ENCODE data around the gene ANKZF1. TPM values are rescaled to one million over a fixed set of nuclear protein-coding genes. Genes with fewer than 3 reads are reported as not detected.

Gene ANKZF1
- total and polyA plus RNA-seq, 10 of the 15 experiments (the other 5 are each of a cell fraction or from before 2014, with no cell fraction given): 3.1 to 104 (median 35.0) TPM

- TF ChIP-seq HDAC6 (IDR thresholded peaks at IDR 0.05; ENCODE audit: unreplicated experiment): no peak
- TF ChIP-seq TARDBP (IDR thresholded peaks at IDR 0.05; ENCODE audit: borderline replicate concordance): no peak
- peak; percentile 94 for TF ChIP-seq NBN (IDR thresholded peaks at IDR 0.05)
- no peak for TF ChIP-seq TCF12 (IDR thresholded peaks at IDR 0.05; ENCODE audit: low read depth, low read length)
- no peak for TF ChIP-seq CBX3 (IDR thresholded peaks at IDR 0.05; ENCODE audit: borderline replicate concordance, low read depth)
- TF ChIP-seq IRF4 (IDR thresholded peaks at IDR 0.05; ENCODE audit: low read depth, low read length): no peak; the same call in 1 of the 2 replicates
- TF ChIP-seq NFIC (IDR thresholded peaks at IDR 0.05; ENCODE audit: low read depth, low read length): no peak
- TF ChIP-seq SP1 (IDR thresholded peaks at IDR 0.05; ENCODE audit: low read depth, low read length): no peak
- TF ChIP-seq ZBTB40 (IDR thresholded peaks at IDR 0.05; ENCODE audit: borderline replicate concordance): no peak
- TF ChIP-seq CHD1 (IDR thresholded peaks at IDR 0.05; ENCODE audit: low read depth, low read length): no peak
- TF ChIP-seq CREB1 (IDR thresholded peaks at IDR 0.05; ENCODE audit: low read depth): no peak
- no peak for TF ChIP-seq ASH2L (IDR thresholded peaks at IDR 0.05; ENCODE audit: borderline replicate concordance, low read depth)
- TF ChIP-seq MYC (IDR thresholded peaks at IDR 0.05; ENCODE audit: insufficient read depth, insufficient read length, insufficient replicate concordance, low read length, severe bottlenecking): no peak
- no peak for TF ChIP-seq MEF2A (IDR thresholded peaks at IDR 0.05; ENCODE audit: insufficient read depth, low read depth, low read length)
- no peak for TF ChIP-seq HCFC1 (IDR thresholded peaks at IDR 0.05; ENCODE audit: low read length)
- TF ChIP-seq FOS (IDR thresholded peaks at IDR 0.05; ENCODE audit: borderline replicate concordance, extremely low read depth, insufficient read length): no peak
- TF ChIP-seq MEF2B (IDR thresholded peaks at IDR 0.05; ENCODE audit: partially characterized antibody, poor library complexity, severe bottlenecking): peak; percentile 6
- TF ChIP-seq RAD51 (IDR thresholded peaks at IDR 0.05): no peak
- no peak for TF ChIP-seq TCF3 (IDR thresholded peaks at IDR 0.05; ENCODE audit: borderline replicate concordance, insufficient read depth, low read depth, low read length)
- no peak for TF ChIP-seq NR2C2 (IDR thresholded peaks at IDR 0.05; ENCODE audit: borderline replicate concordance, control insufficient read depth, insufficient read length, low read depth)
- no peak for TF ChIP-seq PML (IDR thresholded peaks at IDR 0.05; ENCODE audit: low read length)
- peak; percentile 59 for TF ChIP-seq RUNX3 (IDR thresholded peaks at IDR 0.05; ENCODE audit: low read length)
- TF ChIP-seq BHLHE40 (IDR thresholded peaks at IDR 0.05; ENCODE audit: borderline replicate concordance in 1 of 2, low read depth in 2 of 2, low read length in 1 of 2): peak; percentile 50 to 59; a peak in 3 of 4 replicates
- peak; percentile 89 for TF ChIP-seq IKZF1 (conservative IDR thresholded peaks at IDR 0.05)
- peak; percentile 78 for TF ChIP-seq YY1 (IDR thresholded peaks at IDR 0.05; ENCODE audit: low read depth, low read length)
- TF ChIP-seq NFXL1 (IDR thresholded peaks at IDR 0.05; ENCODE audit: borderline replicate concordance): no peak
- TF ChIP-seq SMARCA5 (IDR thresholded peaks at IDR 0.05): peak; percentile 90; the same call in 1 of the 2 replicates
- no peak; the same call in 1 of the 2 replicates for TF ChIP-seq PKNOX1 (IDR thresholded peaks at IDR 0.05)
Observed at GRCh38 chr2:219277703-219278654, 48.4 kb downstream of the ANKZF1 start (continued).
